ENCODE data around the gene SRPRB. TPM values are rescaled to one million over a fixed set of nuclear protein-coding genes. Genes with fewer than 3 reads are reported as not detected.

The SRPRB gene
- polyA plus RNA-seq, 1 of the 3 experiments (the other 2 are of a cell fraction) = 54.3 TPM

GRCh38 chr3:133805702-133806475 lies at the start of gene SRPRB (continued):
- TF ChIP-seq RAD21 (IDR thresholded peaks at IDR 0.05; ENCODE audit: low read length) (no peak), ZBTB33 (IDR thresholded peaks at IDR 0.05; ENCODE audit: borderline replicate concordance, low read depth) (no peak; the same call in 1 of the 2 replicates), MXI1 (IDR thresholded peaks at IDR 0.05; ENCODE audit: low read depth, low read length) (peak; percentile 99), RCOR1 (IDR thresholded peaks at IDR 0.05; ENCODE audit: low read length) (no peak), TCF12 (IDR thresholded peaks at IDR 0.05) (no peak), EP300 (IDR thresholded peaks at IDR 0.05; ENCODE audit: borderline replicate concordance in 1 of 2, low read depth in 1 of 2, low read length in 1 of 2) (no peak), NRF1 (IDR thresholded peaks at IDR 0.05; ENCODE audit: low read depth, low read length) (peak; percentile 97), ELF1 (IDR thresholded peaks at IDR 0.05) (0 out of 2 replicates have a peak, but pooled peaks have one; percentile 16), PBX3 (IDR thresholded peaks at IDR 0.05) (no peak)

DNA sequence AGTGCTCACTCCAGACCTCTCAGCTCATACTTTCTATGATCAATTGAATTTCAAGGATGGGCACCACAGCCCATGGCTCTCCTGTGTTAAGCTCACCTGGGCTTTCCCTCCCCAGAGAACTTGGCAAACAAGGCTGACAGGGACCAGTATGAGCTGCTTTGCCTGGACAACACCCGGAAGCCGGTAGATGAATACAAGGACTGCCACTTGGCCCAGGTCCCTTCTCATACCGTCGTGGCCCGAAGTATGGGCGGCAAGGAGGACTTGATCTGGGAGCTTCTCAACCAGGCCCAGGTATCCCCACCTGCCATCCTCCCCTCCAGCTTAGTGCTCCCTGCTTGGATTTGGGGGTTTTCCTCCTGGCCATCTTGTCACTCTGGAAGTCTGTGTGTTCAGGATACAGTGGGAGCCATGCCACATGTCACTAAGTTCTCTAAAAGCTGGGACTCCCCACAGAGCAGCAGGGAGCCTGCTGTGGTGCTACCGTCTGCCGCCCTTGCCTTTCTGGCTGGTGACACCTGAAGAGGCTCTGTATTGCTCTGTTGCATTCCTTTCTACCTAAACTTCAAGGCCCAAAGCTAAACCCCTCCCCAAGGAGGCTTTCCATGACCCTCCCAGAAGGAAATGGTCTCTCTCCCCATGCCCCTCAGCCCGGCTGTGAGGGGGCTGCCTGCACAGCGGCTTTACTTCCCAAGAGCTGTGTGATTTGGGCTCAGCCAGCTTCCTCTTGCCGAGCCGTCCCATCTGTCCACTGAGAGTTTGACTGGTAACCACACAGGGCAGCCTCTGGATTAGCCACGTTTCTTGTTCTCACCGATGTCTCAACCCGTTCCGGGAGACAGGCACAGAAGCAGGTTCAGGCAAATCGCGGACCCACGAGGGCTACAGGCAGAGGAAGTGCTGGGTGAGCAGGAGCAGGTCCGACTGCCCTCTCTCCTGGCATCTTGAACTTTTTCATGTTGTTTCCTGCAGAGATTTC lies 48.6 kb upstream of the SRPRB start:
- Histone ChIP-seq H2AFZ (ENCODE audit: low read depth) (no peak overlapping the region), H4K20me1 (ENCODE audit: insufficient read depth) (no peaks in the 10 kb centered on the region), H3K27me3 (ENCODE audit: insufficient read depth) (no peaks in the 10 kb centered on the region; the same call in 1 of the 2 replicates), H3K36me3 (replicated peaks in 1 of 2; ENCODE audit: control insufficient read depth in 1 of 2, insufficient read depth in 2 of 2, low read length in 1 of 2) (no peaks in the 10 kb centered on the region), H3K4me1 (ENCODE audit: control insufficient read depth in 1 of 2, insufficient read depth in 2 of 2, low read depth in 1 of 2, low read length in 1 of 2) (no peaks in the 10 kb centered on the region), H3K4me3 (ENCODE audit: low read depth in 2 of 2, low read length in 1 of 2) (no peak overlapping the region), H3K27ac (ENCODE audit: low read depth in 2 of 2, low read length in 1 of 2) (no peak overlapping the region), H3K79me2 (ENCODE audit: insufficient read depth) (no peaks in the 10 kb centered on the region), H3K4me2 (no peak overlapping the region), H3K9ac (no peak overlapping the region), H3K9me3 (no peaks in the 10 kb centered on the region), H3K9me2 (no peaks in the 10 kb centered on the region), H3F3A (replicated peaks; ENCODE audit: insufficient read depth) (no peaks in the 10 kb centered on the region)
- WGBS (ENCODE audit: low lambda C conversion rate) = 63% methylated on average over 19 of the region's 20 CpGs
- CTCF ChIA-PET = no interaction called here
- POLR2A ChIA-PET = no interaction called here
- no peak for DNase-seq
- TF ChIP-seq CHD2 (IDR thresholded peaks at IDR 0.05; ENCODE audit: low read length, partially characterized antibody) = no peak
- TF ChIP-seq, protein P1, sequence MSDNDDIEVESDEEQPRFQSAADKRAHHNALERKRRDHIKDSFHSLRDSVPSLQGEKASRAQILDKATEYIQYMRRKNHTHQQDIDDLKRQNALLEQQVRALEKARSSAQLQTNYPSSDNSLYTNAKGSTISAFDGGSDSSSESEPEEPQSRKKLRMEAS (IDR thresholded peaks at IDR 0.05; ENCODE audit: low read depth) = no peak
- TF ChIP-seq TAF1 (IDR thresholded peaks at IDR 0.05; ENCODE audit: borderline replicate concordance, low read depth, low read length) = no peak
- TF ChIP-seq PBX3 (IDR thresholded peaks at IDR 0.05) = no peak
- TF ChIP-seq USF1 (IDR thresholded peaks at IDR 0.05; ENCODE audit: borderline replicate concordance, low read depth) = no peak
- TF ChIP-seq FOXM1 (IDR thresholded peaks at IDR 0.05; ENCODE audit: low read depth) = no peak
- TF ChIP-seq TEAD4 (IDR thresholded peaks at IDR 0.05; ENCODE audit: borderline replicate concordance, insufficient read depth) = no peak
- TF ChIP-seq ZBTB33 (IDR thresholded peaks at IDR 0.05; ENCODE audit: borderline replicate concordance, low read depth) = no peak
- TF ChIP-seq GATA2 (CRISPR knock-in tag; IDR thresholded peaks at IDR 0.05) = no peak
- TF ChIP-seq CTCF (IDR thresholded peaks at IDR 0.05) = no peak

All from SK-N-SH (cell line).